Liver (tissue), 3 donors: Measurements from ENCODE around the gene ASPA.

Experiments used
- EGR1 ChIP-seq, 2 donors: IDR thresholded peaks; 2 replicates each; pipeline ENCODE4 v1.6.1; 2016 to 2018; ENCODE audit warnings: antibody characterized with exemption in 2 of 2, low read depth in 2 of 2
- JUND ChIP-seq, 2 donors: IDR thresholded peaks; 2 replicates each; pipeline ENCODE4 v1.6.1; 2016; ENCODE audit warnings: antibody characterized with exemption in 2 of 2
- RAD21 ChIP-seq, 2 donors: IDR thresholded peaks; 2 replicates each; pipeline ENCODE4 v1.6.1; 2016; ENCODE audit warnings: antibody characterized with exemption in 2 of 2, mild to moderate bottlenecking in 2 of 2
- SP1 ChIP-seq: IDR thresholded peaks from 2 replicates; pipeline ENCODE4 v1.6.1; 2018; ENCODE audit warnings: antibody characterized with exemption, mild to moderate bottlenecking
- TAF1 ChIP-seq: conservative IDR thresholded peaks from 2 replicates; pipeline ENCODE4 v1.6.1; 2016; ENCODE audit warnings: antibody characterized with exemption, mild to moderate bottlenecking
- YY1 ChIP-seq: IDR thresholded peaks from 2 replicates; pipeline ENCODE4 v1.6.1; 2016; ENCODE audit warnings: antibody characterized with exemption, mild to moderate bottlenecking
- TF ChIP-seq, protein P1 (sequence below): fragments of 150-350 bp; IDR thresholded peaks from 2 replicates; pipeline ENCODE4 v1.5.1; 2017; ENCODE audit warnings: improper control_type of control experiment, low read depth, low read length; ENCODE audit not compliant: missing input control
- TF ChIP-seq, protein P2 (sequence below): IDR thresholded peaks from 2 replicates; pipeline ENCODE4 v1.6.1; 2016; ENCODE audit warnings: antibody characterized with exemption, mild to moderate bottlenecking
- TF ChIP-seq, protein P3 (sequence below): IDR thresholded peaks from 2 replicates; pipeline ENCODE4 v1.6.1; 2016; ENCODE audit warnings: antibody characterized with exemption
- donor health status: healthy.
- donor health status: healthy.

DNA sequence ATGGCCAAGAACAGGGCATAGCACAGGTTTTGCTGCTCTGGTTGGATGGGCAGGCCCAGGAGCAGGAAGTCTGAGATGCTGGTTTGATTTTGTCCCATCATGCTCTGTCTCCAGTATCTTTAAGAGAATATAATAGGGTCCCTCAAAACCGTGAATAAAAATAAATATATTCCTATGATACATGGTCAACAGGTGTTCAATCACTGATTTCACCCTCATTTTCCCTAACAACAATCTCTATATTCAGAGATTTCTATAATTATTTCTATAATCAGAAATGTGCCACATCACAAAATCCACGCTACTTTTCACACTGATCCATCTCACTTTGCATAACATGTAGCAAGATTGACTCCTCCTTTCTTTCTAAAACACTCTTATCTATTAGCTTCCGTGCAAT, 42.1 kb upstream of the ASPA start, which contains the start of gene OR1E2:
- TF ChIP-seq, protein P1, sequence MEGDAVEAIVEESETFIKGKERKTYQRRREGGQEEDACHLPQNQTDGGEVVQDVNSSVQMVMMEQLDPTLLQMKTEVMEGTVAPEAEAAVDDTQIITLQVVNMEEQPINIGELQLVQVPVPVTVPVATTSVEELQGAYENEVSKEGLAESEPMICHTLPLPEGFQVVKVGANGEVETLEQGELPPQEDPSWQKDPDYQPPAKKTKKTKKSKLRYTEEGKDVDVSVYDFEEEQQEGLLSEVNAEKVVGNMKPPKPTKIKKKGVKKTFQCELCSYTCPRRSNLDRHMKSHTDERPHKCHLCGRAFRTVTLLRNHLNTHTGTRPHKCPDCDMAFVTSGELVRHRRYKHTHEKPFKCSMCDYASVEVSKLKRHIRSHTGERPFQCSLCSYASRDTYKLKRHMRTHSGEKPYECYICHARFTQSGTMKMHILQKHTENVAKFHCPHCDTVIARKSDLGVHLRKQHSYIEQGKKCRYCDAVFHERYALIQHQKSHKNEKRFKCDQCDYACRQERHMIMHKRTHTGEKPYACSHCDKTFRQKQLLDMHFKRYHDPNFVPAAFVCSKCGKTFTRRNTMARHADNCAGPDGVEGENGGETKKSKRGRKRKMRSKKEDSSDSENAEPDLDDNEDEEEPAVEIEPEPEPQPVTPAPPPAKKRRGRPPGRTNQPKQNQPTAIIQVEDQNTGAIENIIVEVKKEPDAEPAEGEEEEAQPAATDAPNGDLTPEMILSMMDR, result no peak
- TF ChIP-seq, protein P2, sequence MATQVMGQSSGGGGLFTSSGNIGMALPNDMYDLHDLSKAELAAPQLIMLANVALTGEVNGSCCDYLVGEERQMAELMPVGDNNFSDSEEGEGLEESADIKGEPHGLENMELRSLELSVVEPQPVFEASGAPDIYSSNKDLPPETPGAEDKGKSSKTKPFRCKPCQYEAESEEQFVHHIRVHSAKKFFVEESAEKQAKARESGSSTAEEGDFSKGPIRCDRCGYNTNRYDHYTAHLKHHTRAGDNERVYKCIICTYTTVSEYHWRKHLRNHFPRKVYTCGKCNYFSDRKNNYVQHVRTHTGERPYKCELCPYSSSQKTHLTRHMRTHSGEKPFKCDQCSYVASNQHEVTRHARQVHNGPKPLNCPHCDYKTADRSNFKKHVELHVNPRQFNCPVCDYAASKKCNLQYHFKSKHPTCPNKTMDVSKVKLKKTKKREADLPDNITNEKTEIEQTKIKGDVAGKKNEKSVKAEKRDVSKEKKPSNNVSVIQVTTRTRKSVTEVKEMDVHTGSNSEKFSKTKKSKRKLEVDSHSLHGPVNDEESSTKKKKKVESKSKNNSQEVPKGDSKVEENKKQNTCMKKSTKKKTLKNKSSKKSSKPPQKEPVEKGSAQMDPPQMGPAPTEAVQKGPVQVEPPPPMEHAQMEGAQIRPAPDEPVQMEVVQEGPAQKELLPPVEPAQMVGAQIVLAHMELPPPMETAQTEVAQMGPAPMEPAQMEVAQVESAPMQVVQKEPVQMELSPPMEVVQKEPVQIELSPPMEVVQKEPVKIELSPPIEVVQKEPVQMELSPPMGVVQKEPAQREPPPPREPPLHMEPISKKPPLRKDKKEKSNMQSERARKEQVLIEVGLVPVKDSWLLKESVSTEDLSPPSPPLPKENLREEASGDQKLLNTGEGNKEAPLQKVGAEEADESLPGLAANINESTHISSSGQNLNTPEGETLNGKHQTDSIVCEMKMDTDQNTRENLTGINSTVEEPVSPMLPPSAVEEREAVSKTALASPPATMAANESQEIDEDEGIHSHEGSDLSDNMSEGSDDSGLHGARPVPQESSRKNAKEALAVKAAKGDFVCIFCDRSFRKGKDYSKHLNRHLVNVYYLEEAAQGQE, result no peak
- no peak for TF ChIP-seq YY1
- TF ChIP-seq, protein P3, sequence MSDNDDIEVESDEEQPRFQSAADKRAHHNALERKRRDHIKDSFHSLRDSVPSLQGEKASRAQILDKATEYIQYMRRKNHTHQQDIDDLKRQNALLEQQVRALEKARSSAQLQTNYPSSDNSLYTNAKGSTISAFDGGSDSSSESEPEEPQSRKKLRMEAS, result no peak
- no peak for TF ChIP-seq RAD21 (IDR thresholded peaks at IDR 0.05)
- TF ChIP-seq TAF1, result no peak
- no peak for TF ChIP-seq EGR1 (IDR thresholded peaks at IDR 0.05; ENCODE audit: low read depth in 2 of 2)
- no peak for TF ChIP-seq SP1
- no peak for TF ChIP-seq JUND (IDR thresholded peaks at IDR 0.05)
